Glutamatergic neuron (in vitro differentiated cells): Measurements from ENCODE around the gene ATP6V1D. TPM values are rescaled to one million over a fixed set of nuclear protein-coding genes. Genes with fewer than 3 reads are reported as not detected.

Source experiments
- DNase-seq: peaks from one replicate; pipeline ENCODE4 v3.0.0; 2022
- H3K27ac Mint-ChIP-seq: one replicate; pipeline ENCODE4 v1.8.0; 2020; ENCODE audit warnings: mild to moderate bottlenecking, mixed read lengths, inconsistent platforms; ENCODE audit not compliant: unreplicated experiment
- H3K27me3 Mint-ChIP-seq: one replicate; pipeline ENCODE4 v1.8.0; 2020; ENCODE audit warnings: mild to moderate bottlenecking, moderate library complexity, mixed read lengths, inconsistent platforms; ENCODE audit not compliant: unreplicated experiment
- H3K36me3 Mint-ChIP-seq: one replicate; pipeline ENCODE4 v1.8.0; 2020; ENCODE audit warnings: mild to moderate bottlenecking, mixed read lengths, inconsistent platforms; ENCODE audit not compliant: unreplicated experiment
- H3K4me1 Mint-ChIP-seq: one replicate; pipeline ENCODE4 v1.8.0; 2020; ENCODE audit warnings: mild to moderate bottlenecking, low read depth, mixed read lengths, inconsistent platforms; ENCODE audit not compliant: unreplicated experiment
- H3K4me3 Mint-ChIP-seq: one replicate; pipeline ENCODE4 v1.8.0; 2020; ENCODE audit warnings: mild to moderate bottlenecking, mixed read lengths, inconsistent platforms; ENCODE audit not compliant: unreplicated experiment
- H3K9me3 Mint-ChIP-seq: one replicate; pipeline ENCODE4 v1.8.0; 2020; ENCODE audit warnings: mild to moderate bottlenecking, moderate library complexity, mixed read lengths, inconsistent platforms; ENCODE audit not compliant: unreplicated experiment
- CTCF ChIP-seq: fragments of 200-600 bp; sonication (generic); IDR thresholded peaks from one replicate; pipeline ENCODE4 v1.5.0; 2021; ENCODE audit not compliant: partially characterized antibody, unreplicated experiment
- total RNA-seq: library from RNA; stranded (reverse); fragmentation: NEBNext Ultra II Directional; extraction: Animal tissue kit (Norgen Biotek cat#: 25700); gene quantifications from one replicate; pipeline ENCODE4 v1.2.1, GENCODE V29; 2021; ENCODE audit not compliant: unreplicated experiment

Gene ATP6V1D
- total RNA-seq, 1 donor from 2014 or later, result 108 TPM

- Mint-ChIP-seq H3K4me3 (no peak overlapping the region), H3K9me3 (peaks cover 2% of the 10 kb centered on the region), H3K27ac (no peak overlapping the region), H3K4me1 (no peaks in the 10 kb centered on the region), H3K36me3 (no peaks in the 10 kb centered on the region), H3K27me3 (no peaks in the 10 kb centered on the region)
- TF ChIP-seq CTCF, result no peak
- no peak for DNase-seq
Observed at GRCh38 chr14:67311868-67312267, 47.7 kb downstream of the ATP6V1D start.

Other genes starting within 250 kb of the ATP6V1D start
- not detected for gene GARIN2, start 170.4 kb downstream of the ATP6V1D start, total RNA-seq
- gene PALS1, start 118.4 kb downstream of the ATP6V1D start, total RNA-seq, result 4.5 TPM
- 68.2 TPM for gene EIF2S1, start 524 bp upstream of the ATP6V1D start, total RNA-seq
- not detected for gene PLEK2, start 52.4 kb upstream of the ATP6V1D start, total RNA-seq
- gene TMEM229B, start 128.9 kb upstream of the ATP6V1D start, total RNA-seq, result 7.5 TPM
- 32.4 TPM for gene PLEKHH1, start 173.5 kb upstream of the ATP6V1D start, total RNA-seq
- 24.3 TPM for gene PIGH, start 240.5 kb upstream of the ATP6V1D start, total RNA-seq